ENCODE measurements around the gene ITGBL1. TPM values are rescaled to one million over a fixed set of nuclear protein-coding genes. Genes with fewer than 3 reads are reported as not detected.

Gene ITGBL1
- total and polyA plus RNA-seq, 2 of the 8 experiments (the other 6 are each of a cell fraction or from before 2014, with no cell fraction given), result not detected

GRCh38 chr13:101655435-101655834 is 203.0 kb downstream of the ITGBL1 start:
- Histone ChIP-seq H3K4ac (replicated peaks; ENCODE audit: insufficient read length, low read depth, low read length) (no peak overlapping the region), H4K91ac (replicated peaks; ENCODE audit: insufficient read length, low read length) (no peak overlapping the region), H3K27ac (ENCODE audit: low read depth, low read length) (no peak overlapping the region), H3K9ac (replicated peaks in 1 of 4; ENCODE audit: extremely low read depth in 1 of 4, low read depth in 3 of 4, low read length in 3 of 4) (no peak overlapping the region), H4K20me1 (replicated peaks in 1 of 2; ENCODE audit: control insufficient read depth in 1 of 2, insufficient read depth in 2 of 2, low read length in 2 of 2) (no peaks in the 10 kb centered on the region), H2AFZ (ENCODE audit: low read length) (no peak overlapping the region), H3K14ac (ENCODE audit: insufficient read length) (no peak overlapping the region), H2BK15ac (ENCODE audit: low read length) (no peak overlapping the region), H4K5ac (ENCODE audit: insufficient read length, low read depth, low read length) (no peak overlapping the region), H3K36me3 (ENCODE audit: control insufficient read depth in 2 of 4, insufficient read depth in 4 of 4, low read length in 3 of 4) (no peaks in the 10 kb centered on the region), H3K56ac (replicated peaks; ENCODE audit: insufficient read length, low read depth, low read length) (no peak overlapping the region), H3K4me3 (ENCODE audit: extremely low read depth in 1 of 4, insufficient read depth in 2 of 4, low read depth in 3 of 4, low read length in 4 of 4) (no peak overlapping the region), H2BK20ac (ENCODE audit: low read length) (no peak overlapping the region), H3K9me3 (ENCODE audit: insufficient read depth in 2 of 2, low read depth in 1 of 2, low read length in 1 of 2) (no peaks in the 10 kb centered on the region; a peak in 1 of 4 replicates), H4K8ac (ENCODE audit: extremely low read depth, insufficient read depth, low read length) (no peak overlapping the region), H3K79me1 (ENCODE audit: low read depth, low read length) (no peaks in the 10 kb centered on the region), H3K4me1 (replicated peaks in 1 of 4; ENCODE audit: control insufficient read depth in 3 of 4, insufficient read depth in 4 of 4, low read length in 3 of 4) (no peaks in the 10 kb centered on the region), H2BK120ac (replicated peaks; ENCODE audit: low read depth, low read length) (no peak overlapping the region), H2BK5ac (ENCODE audit: low read depth, low read length) (no peak overlapping the region), H3K23me2 (ENCODE audit: low read depth, low read length) (no peaks in the 10 kb centered on the region), H3K4me2 (ENCODE audit: insufficient read depth in 1 of 2, low read depth in 2 of 2, low read length in 2 of 2) (no peak overlapping the region), H2BK12ac (ENCODE audit: low read depth, low read length) (no peak overlapping the region), H3K18ac (ENCODE audit: extremely low read depth, low read length) (no peak overlapping the region), H3K23ac (ENCODE audit: insufficient read length) (no peak overlapping the region), H3K79me2 (ENCODE audit: control insufficient read depth in 1 of 2, insufficient read depth in 2 of 2, low read length in 2 of 2) (no peaks in the 10 kb centered on the region), H3K27me3 (replicated peaks in 1 of 4; ENCODE audit: control insufficient read depth in 3 of 4, extremely low read depth in 1 of 4, insufficient read depth in 3 of 4, low read length in 3 of 4) (no peaks in the 10 kb centered on the region), H2AK5ac (ENCODE audit: low read depth, low read length) (no peak overlapping the region)
- TF ChIP-seq USF2 (IDR thresholded peaks at IDR 0.05; ENCODE audit: low read length), result no peak
- TF ChIP-seq TBP (IDR thresholded peaks at IDR 0.05; ENCODE audit: low read depth, low read length), result no peak
- ChIA-PET CTCF (ENCODE audit: partially characterized antibody) (interaction anchor here (0.7 to 0.8 kb wide), 2 partner anchors 88 to 331 kb away, joined by 3 read pairs; no protein-coding TSS in a partner anchor), POLR2A (ENCODE audit: partially characterized antibody) (no interaction called here)
- 96% methylated on average over 3 of the region's 3 CpGs; no CpG with 5 or more reads in 1 of the 2 experiments for WGBS, 2 experiments (ENCODE audit: extremely low coverage in 1 of 2, insufficient coverage in 1 of 2, insufficient read length in 1 of 2, insufficient replicate concordance in 2 of 2, low coverage in 1 of 2, low lambda C conversion rate in 2 of 2, missing lambda C conversion rate in 1 of 2)
- DNase-seq (ENCODE audit: low read depth in 1 of 2, low spot score in 2 of 2) (no peak), FAIRE-seq (no peak)
